ENCODE data around the gene AGO4.

AGO4 gene

GRCh38 chr1:35833395-35833794 lies 25.6 kb downstream of the AGO4 start:
- no peak overlapping the region for H3K4me3 Mint-ChIP-seq
- no peaks in the 10 kb centered on the region for H3K27me3 Mint-ChIP-seq
- H3K27ac Mint-ChIP-seq (ENCODE audit: low read depth), result no peak overlapping the region
- DNase-seq (ENCODE audit: low spot score in 2 of 2), result no peak
- ATAC-seq (replicated peaks; ENCODE audit: extremely low read depth, poor library complexity, severe bottlenecking), result no peak
- peaks cover 58% of the 10 kb centered on the region for H3K36me3 Mint-ChIP-seq (ENCODE audit: insufficient read depth)
- H3K4me1 Mint-ChIP-seq, result no peaks in the 10 kb centered on the region
- no peaks in the 10 kb centered on the region for H3K9me3 Mint-ChIP-seq

- Mint-ChIP-seq H3K4me3 (no peak overlapping the region), H3K27ac (ENCODE audit: low read depth) (no peak overlapping the region), H3K27me3 (no peaks in the 10 kb centered on the region), H3K9me3 (no peaks in the 10 kb centered on the region), H3K4me1 (no peaks in the 10 kb centered on the region), H3K36me3 (ENCODE audit: insufficient read depth) (peaks cover 56% of the 10 kb centered on the region)
- DNase-seq (ENCODE audit: low spot score in 2 of 2) (no peak), ATAC-seq (replicated peaks; ENCODE audit: extremely low read depth, poor library complexity, severe bottlenecking) (no peak)
These were observed 26.4 kb downstream of the AGO4 start for GRCh38 chr1:35834218-35834617.

GRCh38 chr1:35835398-35835797 lies 27.6 kb downstream of the AGO4 start:
- Mint-ChIP-seq H3K4me1 (no peaks in the 10 kb centered on the region), H3K27ac (ENCODE audit: low read depth) (no peak overlapping the region), H3K9me3 (no peaks in the 10 kb centered on the region), H3K36me3 (ENCODE audit: insufficient read depth) (peaks cover 59% of the 10 kb centered on the region), H3K27me3 (no peaks in the 10 kb centered on the region), H3K4me3 (no peak overlapping the region)
- DNase-seq (ENCODE audit: low spot score in 2 of 2) (no peak), ATAC-seq (replicated peaks; ENCODE audit: extremely low read depth, poor library complexity, severe bottlenecking) (no peak)

- ATAC-seq (replicated peaks; ENCODE audit: extremely low read depth, poor library complexity, severe bottlenecking) (no peak), DNase-seq (ENCODE audit: low spot score in 2 of 2) (no peak)
- H3K36me3 Mint-ChIP-seq (ENCODE audit: insufficient read depth), result peaks cover 56% of the 10 kb centered on the region
- no peak overlapping the region for H3K27ac Mint-ChIP-seq (ENCODE audit: low read depth)
- no peaks in the 10 kb centered on the region for H3K4me1 Mint-ChIP-seq
- H3K27me3 Mint-ChIP-seq, result no peaks in the 10 kb centered on the region
- H3K9me3 Mint-ChIP-seq, result no peaks in the 10 kb centered on the region
- no peak overlapping the region for H3K4me3 Mint-ChIP-seq
These were observed 28.9 kb downstream of the AGO4 start for GRCh38 chr1:35836734-35837133.

- Mint-ChIP-seq H3K4me3 (no peak overlapping the region), H3K9me3 (no peaks in the 10 kb centered on the region), H3K4me1 (no peaks in the 10 kb centered on the region), H3K27me3 (no peaks in the 10 kb centered on the region), H3K36me3 (ENCODE audit: insufficient read depth) (peaks cover 61% of the 10 kb centered on the region), H3K27ac (ENCODE audit: low read depth) (no peak overlapping the region)
- no peak for ATAC-seq (replicated peaks; ENCODE audit: extremely low read depth, poor library complexity, severe bottlenecking)
- no peak for DNase-seq (ENCODE audit: low spot score in 2 of 2)
These were observed 31.0 kb downstream of the AGO4 start for GRCh38 chr1:35838693-35839245.

- Mint-ChIP-seq H3K4me3 (no peak overlapping the region), H3K36me3 (ENCODE audit: insufficient read depth) (peaks cover 40% of the 10 kb centered on the region), H3K9me3 (no peaks in the 10 kb centered on the region), H3K27ac (ENCODE audit: low read depth) (peak overlapping the region; percentile 11), H3K27me3 (no peaks in the 10 kb centered on the region), H3K4me1 (peaks cover 5% of the 10 kb centered on the region)
- ATAC-seq (replicated peaks; ENCODE audit: extremely low read depth, poor library complexity, severe bottlenecking) (no peak), DNase-seq (ENCODE audit: low spot score in 2 of 2) (no peak)
These were observed 37.0 kb downstream of the AGO4 start for GRCh38 chr1:35844826-35845225.

- peaks cover 5% of the 10 kb centered on the region for H3K4me1 Mint-ChIP-seq
- no peak for DNase-seq (ENCODE audit: low spot score in 2 of 2)
- no peaks in the 10 kb centered on the region for H3K9me3 Mint-ChIP-seq
- H3K4me3 Mint-ChIP-seq, result no peak overlapping the region
- H3K27ac Mint-ChIP-seq (ENCODE audit: low read depth), result no peak overlapping the region
- H3K27me3 Mint-ChIP-seq, result no peaks in the 10 kb centered on the region
- ATAC-seq (replicated peaks; ENCODE audit: extremely low read depth, poor library complexity, severe bottlenecking), result no peak
- peaks cover 45% of the 10 kb centered on the region for H3K36me3 Mint-ChIP-seq (ENCODE audit: insufficient read depth)
These were observed 38.0 kb downstream of the AGO4 start for GRCh38 chr1:35845766-35846165.

- Mint-ChIP-seq H3K4me3 (no peak overlapping the region), H3K27me3 (no peaks in the 10 kb centered on the region), H3K36me3 (ENCODE audit: insufficient read depth) (peaks cover 41% of the 10 kb centered on the region), H3K9me3 (no peaks in the 10 kb centered on the region), H3K4me1 (peaks cover 5% of the 10 kb centered on the region), H3K27ac (ENCODE audit: low read depth) (no peak overlapping the region)
- DNase-seq (ENCODE audit: low spot score in 2 of 2), result no peak
- ATAC-seq (replicated peaks; ENCODE audit: extremely low read depth, poor library complexity, severe bottlenecking), result no peak
These were observed 40.2 kb downstream of the AGO4 start for GRCh38 chr1:35847935-35848565.

- no peaks in the 10 kb centered on the region for H3K27me3 Mint-ChIP-seq
- H3K4me3 Mint-ChIP-seq, result no peak overlapping the region
- ATAC-seq (replicated peaks; ENCODE audit: extremely low read depth, poor library complexity, severe bottlenecking) (no peak), DNase-seq (ENCODE audit: low spot score in 2 of 2) (no peak)
- H3K36me3 Mint-ChIP-seq (ENCODE audit: insufficient read depth), result peaks cover 39% of the 10 kb centered on the region
- H3K27ac Mint-ChIP-seq (ENCODE audit: low read depth), result no peak overlapping the region
- no peaks in the 10 kb centered on the region for H3K9me3 Mint-ChIP-seq
- H3K4me1 Mint-ChIP-seq, result peaks cover 5% of the 10 kb centered on the region
These were observed 42.2 kb downstream of the AGO4 start for GRCh38 chr1:35850051-35850450.

- DNase-seq (ENCODE audit: low spot score in 2 of 2) (no peak), ATAC-seq (replicated peaks; ENCODE audit: extremely low read depth, poor library complexity, severe bottlenecking) (no peak)
- H3K9me3 Mint-ChIP-seq, result no peaks in the 10 kb centered on the region
- H3K36me3 Mint-ChIP-seq (ENCODE audit: insufficient read depth), result peaks cover 37% of the 10 kb centered on the region
- no peak overlapping the region for H3K4me3 Mint-ChIP-seq
- H3K27ac Mint-ChIP-seq (ENCODE audit: low read depth), result no peak overlapping the region
- H3K27me3 Mint-ChIP-seq, result no peaks in the 10 kb centered on the region
- H3K4me1 Mint-ChIP-seq, result peaks cover under 1% of the 10 kb centered on the region
These were observed 42.9 kb downstream of the AGO4 start for GRCh38 chr1:35850716-35851115.

GRCh38 chr1:35851132-35851869 lies 43.5 kb downstream of the AGO4 start:
- Mint-ChIP-seq H3K9me3 (no peaks in the 10 kb centered on the region), H3K27me3 (no peaks in the 10 kb centered on the region), H3K4me3 (no peak overlapping the region), H3K27ac (ENCODE audit: low read depth) (peak overlapping the region; percentile 24), H3K4me1 (peaks cover 6% of the 10 kb centered on the region), H3K36me3 (ENCODE audit: insufficient read depth) (peaks cover 37% of the 10 kb centered on the region)
- DNase-seq (ENCODE audit: low spot score in 2 of 2) (no peak), ATAC-seq (replicated peaks; ENCODE audit: extremely low read depth, poor library complexity, severe bottlenecking) (no peak)

- peaks cover 36% of the 10 kb centered on the region for H3K36me3 Mint-ChIP-seq (ENCODE audit: insufficient read depth)
- H3K4me1 Mint-ChIP-seq, result peaks cover 7% of the 10 kb centered on the region
- H3K27me3 Mint-ChIP-seq, result no peaks in the 10 kb centered on the region
- peak overlapping the region; percentile 24 for H3K27ac Mint-ChIP-seq (ENCODE audit: low read depth)
- DNase-seq (ENCODE audit: low spot score in 2 of 2) (no peak), ATAC-seq (replicated peaks; ENCODE audit: extremely low read depth, poor library complexity, severe bottlenecking) (no peak)
- no peak overlapping the region for H3K4me3 Mint-ChIP-seq
- no peaks in the 10 kb centered on the region for H3K9me3 Mint-ChIP-seq
These were observed 44.4 kb downstream of the AGO4 start for GRCh38 chr1:35852241-35852640.

Measured in central memory CD8-positive, alpha-beta T cell (primary cell).